KMS-11 (cell line): ENCODE results near the gene SCAANT1.
A peak's percentile ranks its signal among the peaks of the same experiment; 100 is the strongest.

ENCODE experiments used
- H2AFZ ChIP-seq: fragments of 200-600 bp; sonication (generic); 2 replicates; pipeline ENCODE4 v1.6.1; 2016; ENCODE audit warnings: antibody characterized with exemption, mixed run types, low read depth
- H3K27ac ChIP-seq: fragments of 200-600 bp; sonication (generic); 2 replicates; pipeline ENCODE4 v1.6.1; 2016; ENCODE audit warnings: mild to moderate bottlenecking, mixed run types
- H3K27me3 ChIP-seq: fragments of 200-600 bp; sonication (generic); 2 replicates; pipeline ENCODE4 v1.6.1; 2017; ENCODE audit warnings: mild to moderate bottlenecking, low read depth, mixed run types, moderate library complexity; ENCODE audit not compliant: insufficient read depth
- H3K36me3 ChIP-seq: fragments of 200-600 bp; sonication (generic); 2 replicates; pipeline ENCODE4 v1.6.1; 2017; ENCODE audit warnings: mild to moderate bottlenecking, mixed run types; ENCODE audit not compliant: insufficient read depth
- H3K4me1 ChIP-seq: fragments of 200-600 bp; sonication (generic); 2 replicates; pipeline ENCODE4 v1.6.1; 2016; ENCODE audit warnings: mild to moderate bottlenecking, low read depth, mixed run types; ENCODE audit not compliant: poor library complexity, severe bottlenecking
- H3K4me2 ChIP-seq: fragments of 200-600 bp; sonication (generic); 2 replicates; pipeline ENCODE4 v1.7.0; 2016; ENCODE audit warnings: mild to moderate bottlenecking, mixed run types
- H3K4me3 ChIP-seq: fragments of 200-600 bp; sonication (generic); IDR thresholded peaks from 2 replicates; pipeline ENCODE4 v1.6.1; 2017; ENCODE audit warnings: low read depth, low read length, mixed read lengths; ENCODE audit not compliant: insufficient read depth
- H3K79me2 ChIP-seq: fragments of 200-600 bp; sonication (generic); 2 replicates; pipeline ENCODE4 v1.6.1; 2016; ENCODE audit warnings: low read depth, mixed run types; ENCODE audit not compliant: insufficient read depth
- H3K9ac ChIP-seq: fragments of 200-600 bp; sonication (generic); 2 replicates; pipeline ENCODE4 v1.6.1; 2016; ENCODE audit warnings: mild to moderate bottlenecking, mixed run types
- H4K20me1 ChIP-seq: fragments of 200-600 bp; sonication (generic); 2 replicates; pipeline ENCODE4 v1.6.1; 2016; ENCODE audit warnings: mild to moderate bottlenecking, mixed run types; ENCODE audit not compliant: insufficient read depth
- CTCF ChIP-seq: fragments of 200-600 bp; sonication (generic); conservative IDR thresholded peaks from 2 replicates; pipeline ENCODE4 v1.6.1; 2017; ENCODE audit warnings: low read depth, mild to moderate bottlenecking, antibody characterized with exemption, low read length, moderate library complexity, mixed read lengths

SCAANT1 gene

GRCh38 chr3:63951492-63952247 lies 39.5 kb upstream of the SCAANT1 start:
- Histone ChIP-seq H3K79me2 (no peaks in the 10 kb centered on the region), H3K27ac (no peak overlapping the region), H3K4me3 (no peak overlapping the region), H3K27me3 (no peaks in the 10 kb centered on the region), H2AFZ (no peak overlapping the region), H3K9ac (no peak overlapping the region), H4K20me1 (no peaks in the 10 kb centered on the region), H3K4me1 (peaks cover 36% of the 10 kb centered on the region), H3K4me2 (peak overlapping the region; percentile 61), H3K36me3 (no peaks in the 10 kb centered on the region)
- no peak for TF ChIP-seq CTCF

GRCh38 chr3:63950698-63951097 lies 38.5 kb upstream of the SCAANT1 start:
- Histone ChIP-seq H3K79me2 (no peaks in the 10 kb centered on the region), H3K4me3 (no peak overlapping the region), H2AFZ (no peak overlapping the region), H4K20me1 (no peaks in the 10 kb centered on the region), H3K4me1 (peaks cover 36% of the 10 kb centered on the region), H3K9ac (no peak overlapping the region), H3K4me2 (peak overlapping the region; percentile 61; the same call in 1 of the 2 replicates), H3K36me3 (no peaks in the 10 kb centered on the region), H3K27ac (no peak overlapping the region), H3K27me3 (no peaks in the 10 kb centered on the region)
- TF ChIP-seq CTCF = no peak

- H3K79me2 ChIP-seq = no peaks in the 10 kb centered on the region
- no peak overlapping the region for H3K4me2 ChIP-seq
- no peak overlapping the region for H2AFZ ChIP-seq
- no peak overlapping the region for H3K9ac ChIP-seq
- peaks cover 36% of the 10 kb centered on the region for H3K4me1 ChIP-seq
- no peaks in the 10 kb centered on the region for H4K20me1 ChIP-seq
- no peaks in the 10 kb centered on the region for H3K27me3 ChIP-seq
- H3K4me3 ChIP-seq = no peak overlapping the region
- no peaks in the 10 kb centered on the region for H3K36me3 ChIP-seq
- no peak overlapping the region for H3K27ac ChIP-seq
- no peak for TF ChIP-seq CTCF
These were observed 36.8 kb upstream of the SCAANT1 start for GRCh38 chr3:63949005-63949404.

- no peaks in the 10 kb centered on the region for H3K36me3 ChIP-seq
- H3K4me1 ChIP-seq = peaks cover 47% of the 10 kb centered on the region
- no peaks in the 10 kb centered on the region for H3K79me2 ChIP-seq
- H3K4me2 ChIP-seq = no peak overlapping the region
- H3K27me3 ChIP-seq = no peaks in the 10 kb centered on the region
- no peak overlapping the region for H3K27ac ChIP-seq
- TF ChIP-seq CTCF = no peak
- no peak overlapping the region for H2AFZ ChIP-seq
- no peaks in the 10 kb centered on the region for H4K20me1 ChIP-seq
- no peak overlapping the region for H3K9ac ChIP-seq
- H3K4me3 ChIP-seq = no peak overlapping the region
These were observed 35.4 kb upstream of the SCAANT1 start for GRCh38 chr3:63947594-63947993.
